Neutrophil (primary cell): ENCODE data around the gene PATL2.

ENCODE experiments used
- H3K27ac ChIP-seq: fragments of 200-600 bp; sonication (generic); 2 replicates; pipeline ENCODE4 v1.5.1; 2016; ENCODE audit warnings: mild to moderate bottlenecking, moderate library complexity
- H3K27me3 ChIP-seq: fragments of 200-600 bp; sonication (generic); 2 replicates; pipeline ENCODE4 v1.6.0; 2016; ENCODE audit warnings: mild to moderate bottlenecking
- H3K36me3 ChIP-seq: fragments of 200-600 bp; sonication (generic); 2 replicates; pipeline ENCODE4 v1.5.1; 2017
- H3K4me1 ChIP-seq, 2 experiments: fragments of 200-600 bp in 1 of 2; sonication (generic) in 1 of 2; 1 replicate in 1 of 2; 2 replicates in 1 of 2; pipeline versions ENCODE4 v1.5.1 to v1.6.1; 2013 to 2016; ENCODE audit warnings: low read depth in 1 of 2, low read length in 1 of 2, mild to moderate bottlenecking in 1 of 2, moderate library complexity in 1 of 2; ENCODE audit not compliant: control insufficient read depth in 1 of 2, insufficient read depth in 1 of 2
- H3K4me3 ChIP-seq, 2 experiments: fragments of 200-600 bp in 1 of 2; sonication (generic) in 1 of 2; 1 replicate in 1 of 2; 2 replicates in 1 of 2; pipeline ENCODE4 v1.5.1; 2013 to 2016; ENCODE audit warnings: low read depth in 1 of 2, low read length in 1 of 2, mild to moderate bottlenecking in 1 of 2, moderate library complexity in 1 of 2
- H3K9me3 ChIP-seq: fragments of 200-600 bp; sonication (generic); 2 replicates; pipeline ENCODE4 v1.5.1; 2016
- CTCF ChIP-seq: fragments of 200-600 bp; sonication (generic); IDR thresholded peaks from 2 replicates; pipeline ENCODE4 v1.5.1; 2016; ENCODE audit warnings: antibody characterized with exemption

The PATL2 gene

GRCh38 chr15:44682211-44682610 lies 28.9 kb downstream of the PATL2 start:
- H3K27ac ChIP-seq = peak overlapping the region; percentile 85
- no peak for TF ChIP-seq CTCF
- no peaks in the 10 kb centered on the region for H3K36me3 ChIP-seq
- peaks cover 16 to 20% of the 10 kb centered on the region in 2 experiments for H3K4me1 ChIP-seq
- H3K4me3 ChIP-seq = peak overlapping the region in 1 of 2 experiments; percentile 8
- no peaks in the 10 kb centered on the region for H3K27me3 ChIP-seq
- H3K9me3 ChIP-seq = no peaks in the 10 kb centered on the region

- no peak for TF ChIP-seq CTCF
- Histone ChIP-seq H3K4me3 (no peak overlapping the region), H3K27me3 (no peaks in the 10 kb centered on the region), H3K4me1 (peaks cover 0 to under 1% of the 10 kb centered on the region in 2 experiments), H3K27ac (no peak overlapping the region), H3K36me3 (no peaks in the 10 kb centered on the region), H3K9me3 (no peaks in the 10 kb centered on the region)
These were observed 34.4 kb downstream of the PATL2 start for GRCh38 chr15:44676676-44677075.

GRCh38 chr15:44675911-44676310 lies 35.2 kb downstream of the PATL2 start:
- TF ChIP-seq CTCF = no peak
- H3K27me3 ChIP-seq = no peaks in the 10 kb centered on the region
- no peaks in the 10 kb centered on the region for H3K9me3 ChIP-seq
- no peak overlapping the region for H3K27ac ChIP-seq
- H3K4me3 ChIP-seq = no peak overlapping the region
- H3K36me3 ChIP-seq = no peaks in the 10 kb centered on the region
- H3K4me1 ChIP-seq = no peaks in the 10 kb centered on the region

GRCh38 chr15:44673639-44674038 lies 37.5 kb downstream of the PATL2 start:
- no peaks in the 10 kb centered on the region for H3K4me1 ChIP-seq
- H3K4me3 ChIP-seq = no peak overlapping the region
- H3K9me3 ChIP-seq = no peaks in the 10 kb centered on the region
- H3K36me3 ChIP-seq = no peaks in the 10 kb centered on the region
- no peak overlapping the region for H3K27ac ChIP-seq
- no peak for TF ChIP-seq CTCF
- no peaks in the 10 kb centered on the region for H3K27me3 ChIP-seq

- Histone ChIP-seq H3K27ac (no peak overlapping the region), H3K4me1 (no peaks in the 10 kb centered on the region), H3K4me3 (no peak overlapping the region), H3K27me3 (no peaks in the 10 kb centered on the region), H3K36me3 (no peaks in the 10 kb centered on the region), H3K9me3 (no peaks in the 10 kb centered on the region)
- TF ChIP-seq CTCF = no peak
These were observed 40.8 kb downstream of the PATL2 start for GRCh38 chr15:44670087-44670950.
